HepG2 (cell line): ENCODE measurements around the gene LLGL2. TPM values are rescaled to one million over a fixed set of nuclear protein-coding genes. Genes with fewer than 3 reads are reported as not detected.
A peak's percentile ranks its signal among the peaks of the same experiment; 100 is the strongest.

ENCODE experiments used
- CEBPZ ChIP-seq: IDR thresholded peaks from 2 replicates; pipeline ENCODE4 v1.6.1; 2012; ENCODE audit warnings: low read length, improper control_type of control experiment
- ERF ChIP-seq: IDR thresholded peaks from 2 replicates; pipeline ENCODE4 v1.6.1; 2018; ENCODE audit warnings: missing biosample characterization, missing genetic modification reagents
- FLYWCH1 ChIP-seq: sonication (generic); formaldehyde crosslinking; IDR thresholded peaks from 2 replicates; pipeline ENCODE4 v1.8.1; 2023; ENCODE audit warnings: mild to moderate bottlenecking, missing genetic modification reagents
- HNF4G ChIP-seq, 2 experiments: sonication (generic) in 1 of 2; formaldehyde crosslinking in 1 of 2; IDR thresholded peaks; 2 replicates each; pipeline versions ENCODE4 v1.4.0 to v1.6.1; 2011 to 2020; ENCODE audit warnings: borderline replicate concordance in 2 of 2, low read depth in 2 of 2, mild to moderate bottlenecking in 2 of 2, low read length in 1 of 2, missing genetic modification reagents in 1 of 2, moderate library complexity in 1 of 2
- ISX ChIP-seq: sonication (generic); formaldehyde crosslinking; conservative IDR thresholded peaks from 2 replicates; pipeline ENCODE4 v1.5.0; 2020; ENCODE audit warnings: missing genetic modification reagents
- JUN ChIP-seq: sonication (generic); formaldehyde crosslinking; IDR thresholded peaks from 2 replicates; pipeline ENCODE4 v1.4.0; 2020; ENCODE audit warnings: mild to moderate bottlenecking, missing genetic modification reagents
- KDM4B ChIP-seq: sonication (generic); formaldehyde crosslinking; IDR thresholded peaks from 2 replicates; pipeline ENCODE4 v1.4.0; 2020; ENCODE audit warnings: missing genetic modification reagents
- MED8 ChIP-seq: sonication (generic); formaldehyde crosslinking; IDR thresholded peaks from 2 replicates; pipeline ENCODE4 v1.8.1; 2023; ENCODE audit warnings: mild to moderate bottlenecking, missing genetic modification reagents; ENCODE audit not compliant: insufficient replicate concordance
- SOX13 ChIP-seq, 3 experiments: fragments of 450-650 bp in 1 of 3; sonication (generic) in 1 of 3; formaldehyde crosslinking in 1 of 3; IDR thresholded peaks in 2 of 3; conservative IDR thresholded peaks in 1 of 3; 2 replicates each; pipeline versions ENCODE4 v1.5.0 to v1.6.1; 2016 to 2020; ENCODE audit warnings: antibody characterized with exemption in 1 of 3, mild to moderate bottlenecking in 1 of 3, missing compliant biosample characterization in 1 of 3, missing genetic modification reagents in 1 of 3, moderate library complexity in 1 of 3
- SP1 ChIP-seq, 2 experiments: fragments of 450-650 bp in 1 of 2; sonication (generic) in 1 of 2; formaldehyde crosslinking in 1 of 2; IDR thresholded peaks; 2 replicates each; pipeline versions ENCODE4 v1.4.0 to v1.6.1; 2016 to 2020; ENCODE audit warnings: missing genetic modification reagents in 1 of 2
- XRCC5 ChIP-seq: fragments of 200-400 bp; formaldehyde crosslinking; optimal IDR thresholded peaks from 2 replicates; pipeline ENCODE3; 2017; ENCODE audit warnings: mild to moderate bottlenecking, low read length
- ZBTB2 ChIP-seq: sonication (generic); formaldehyde crosslinking; IDR thresholded peaks from 2 replicates; pipeline ENCODE4 v1.8.0; 2022; ENCODE audit warnings: low read depth, missing genetic modification reagents
- ZFP1 ChIP-seq: IDR thresholded peaks from 2 replicates; pipeline ENCODE4 v1.6.1; 2016
- ZFP37 ChIP-seq: sonication (generic); formaldehyde crosslinking; IDR thresholded peaks from 2 replicates; pipeline ENCODE4 v1.4.0; 2020; ENCODE audit warnings: missing genetic modification reagents, borderline replicate concordance
- ZNF225 ChIP-seq: sonication (generic); formaldehyde crosslinking; IDR thresholded peaks from 2 replicates; pipeline ENCODE4 v1.4.0; 2020; ENCODE audit warnings: mild to moderate bottlenecking, missing genetic modification reagents
- ZNF251 ChIP-seq: sonication (generic); formaldehyde crosslinking; IDR thresholded peaks from 2 replicates; pipeline ENCODE4 v1.9.0; 2021; ENCODE audit warnings: mild to moderate bottlenecking, missing genetic modification reagents
- ZNF460 ChIP-seq: sonication (generic); formaldehyde crosslinking; IDR thresholded peaks from 2 replicates; pipeline ENCODE4 v1.5.1; 2020; ENCODE audit warnings: missing genetic modification reagents, mild to moderate bottlenecking, borderline replicate concordance
- ZNF619 ChIP-seq: sonication (generic); formaldehyde crosslinking; IDR thresholded peaks from 2 replicates; pipeline ENCODE4 v1.4.0; 2020; ENCODE audit warnings: mild to moderate bottlenecking, missing genetic modification reagents
- ZNF713 ChIP-seq: sonication (generic); formaldehyde crosslinking; IDR thresholded peaks from 2 replicates; pipeline ENCODE4 v1.4.0; 2020; ENCODE audit warnings: mild to moderate bottlenecking, missing genetic modification reagents
- ZSCAN20 ChIP-seq: sonication (generic); formaldehyde crosslinking; IDR thresholded peaks from 2 replicates; pipeline ENCODE4 v1.4.0; 2020; ENCODE audit warnings: missing genetic modification reagents, mild to moderate bottlenecking, borderline replicate concordance
- ZSCAN22 ChIP-seq: sonication (generic); formaldehyde crosslinking; IDR thresholded peaks from 2 replicates; pipeline ENCODE4 v1.4.0; 2020; ENCODE audit warnings: mild to moderate bottlenecking, missing genetic modification reagents
- ZXDC ChIP-seq: sonication (generic); formaldehyde crosslinking; IDR thresholded peaks from 2 replicates; pipeline ENCODE4 v1.5.0; 2020; ENCODE audit warnings: mild to moderate bottlenecking, missing genetic modification reagents
- polyA plus RNA-seq, 8 experiments: library from polyadenylated mRNA; depleted of rRNA in 3 of 8; stranded (reverse) in 7 of 8; unstranded in 1 of 8; fragments of >200 nt; fragmentation: Illumina TruSeq in 4 of 8; extraction: Trizol in 4 of 8; gene quantifications; 2 replicates each; pipeline versions ENCODE4 v1.2.1 to v1.2.3, GENCODE V29; 2011 to 2016; ENCODE audit warnings: low read depth in 4 of 8, missing spikeins in 1 of 8, mixed read lengths in 1 of 8; ENCODE audit not compliant: insufficient read depth in 1 of 8
- total RNA-seq, 5 experiments: library from RNA; depleted of rRNA; stranded (reverse); fragments of >200 nt; fragmentation: Illumina TruSeq; extraction: Trizol; gene quantifications; 2 replicates each; pipeline ENCODE4 v1.2.3, GENCODE V29; 2016; ENCODE audit warnings: low read depth in 1 of 5

LLGL2 gene
- total and polyA plus RNA-seq, 2 of the 13 experiments (the other 11 are each of a cell fraction or from before 2014, with no cell fraction given): 83.0 to 86.7 TPM

GRCh38 chr17:75504347-75505151 is 20.9 kb upstream of the LLGL2 start (continued):
- no peak for TF ChIP-seq ZNF460 (CRISPR knock-in tag)
- TF ChIP-seq CEBPZ: no peak
- no peak for TF ChIP-seq SOX13 (IDR thresholded peaks at IDR 0.05)
- peak in 1 of 2 experiments; percentile 18; a peak in 1 of 4 replicates for TF ChIP-seq SOX13 (CRISPR knock-in tag; conservative IDR thresholded peaks at IDR 0.05 in 1 of 2, IDR thresholded peaks at IDR 0.05 in 1 of 2)
- TF ChIP-seq ZNF251 (CRISPR knock-in tag): no peak
- TF ChIP-seq ERF: 0 out of 2 replicates have a peak, but pooled peaks have one; percentile 14
- TF ChIP-seq ZSCAN22 (CRISPR knock-in tag): no peak
- TF ChIP-seq JUN (CRISPR knock-in tag): no peak
- TF ChIP-seq FLYWCH1 (CRISPR knock-in tag): no peak
- no peak for TF ChIP-seq ISX (CRISPR knock-in tag)
- TF ChIP-seq ZXDC: no peak
- no peak for TF ChIP-seq ZFP1
- no peak for TF ChIP-seq ZNF619 (CRISPR knock-in tag)
- no peak for TF ChIP-seq KDM4B (CRISPR knock-in tag)
- TF ChIP-seq XRCC5: peak; percentile 90
- no peak for TF ChIP-seq MED8 (CRISPR knock-in tag)
- TF ChIP-seq ZNF225: no peak
- peak; percentile 32; the same call in 1 of the 2 replicates for TF ChIP-seq HNF4G (IDR thresholded peaks at IDR 0.05; ENCODE audit: borderline replicate concordance, low read depth, low read length)
- no peak for TF ChIP-seq HNF4G (CRISPR knock-in tag; IDR thresholded peaks at IDR 0.05; ENCODE audit: borderline replicate concordance, low read depth)
- TF ChIP-seq ZFP37 (CRISPR knock-in tag): no peak
- no peak for TF ChIP-seq ZSCAN20 (CRISPR knock-in tag)
- no peak for TF ChIP-seq ZBTB2 (CRISPR knock-in tag)
- no peak for TF ChIP-seq ZNF713 (CRISPR knock-in tag)
- TF ChIP-seq SP1 (IDR thresholded peaks at IDR 0.05): no peak
- no peak for TF ChIP-seq SP1 (CRISPR knock-in tag; IDR thresholded peaks at IDR 0.05)
